WTC11 (cell line): ENCODE data around the gene PRPF6. TPM values are rescaled to one million over a fixed set of nuclear protein-coding genes. Genes with fewer than 3 reads are reported as not detected.

ENCODE experiments used
- ATAC-seq: fragments of 200-7000 bp; cut with Tn5 transposase; 2 replicates; pipeline ENCODE4 v1.10.0; 2021; ENCODE audit warnings: mild to moderate bottlenecking, moderate library complexity
- CTCF ChIA-PET: fragments of 300-600 bp; sonication (Branson Sonifier 250); formaldehyde crosslinking; loops from one replicate; lab custom pipeline; 2021; ENCODE audit warnings: antibody characterized with exemption; lab: Charles Lee
- POLR2A ChIA-PET: fragments of 350-600 bp; sonication (Branson Sonifier 250); formaldehyde crosslinking; loops from one replicate; lab custom pipeline; 2021; ENCODE audit warnings: antibody characterized with exemption; lab: Charles Lee
- DNase-seq: peaks from one replicate; pipeline ENCODE4 v3.0.0; 2021; ENCODE audit warnings: low spot score
- H3K27ac Mint-ChIP-seq: 2 replicates; pipeline ENCODE4 v1.8.0; 2021; ENCODE audit warnings: mixed read lengths
- H3K27me3 Mint-ChIP-seq: 2 replicates; pipeline ENCODE4 v1.8.0; 2021; ENCODE audit warnings: low read depth, mild to moderate bottlenecking, moderate library complexity, mixed read lengths
- H3K36me3 Mint-ChIP-seq: 2 replicates; pipeline ENCODE4 v1.8.0; 2021; ENCODE audit warnings: mixed read lengths
- H3K4me1 Mint-ChIP-seq: 2 replicates; pipeline ENCODE4 v1.8.0; 2022; ENCODE audit warnings: mixed read lengths
- H3K4me3 Mint-ChIP-seq: 2 replicates; pipeline ENCODE4 v1.8.0; 2021; ENCODE audit warnings: mild to moderate bottlenecking, moderate library complexity, mixed read lengths
- H3K9me3 Mint-ChIP-seq: 2 replicates; pipeline ENCODE4 v1.8.0; 2021; ENCODE audit warnings: mixed read lengths
- CREM ChIP-seq: sonication (generic); formaldehyde crosslinking; IDR thresholded peaks from 2 replicates; pipeline ENCODE4 v1.8.1; 2022; ENCODE audit warnings: mild to moderate bottlenecking, missing genetic modification reagents, moderate library complexity
- EMX1 ChIP-seq: fragments of 250-450 bp; sonication (Bioruptor Pico); IDR thresholded peaks from 2 replicates; pipeline ENCODE4 v1.8.0; 2021; ENCODE audit warnings: mild to moderate bottlenecking
- FOXP1 ChIP-seq: sonication (generic); formaldehyde crosslinking; IDR thresholded peaks from 2 replicates; pipeline ENCODE4 v1.8.0; 2022; ENCODE audit warnings: missing genetic modification reagents, mild to moderate bottlenecking, moderate library complexity, borderline replicate concordance
- GABPB1 ChIP-seq: sonication (generic); formaldehyde crosslinking; IDR thresholded peaks from 2 replicates; pipeline ENCODE4 v1.8.1; 2023; ENCODE audit warnings: mild to moderate bottlenecking, missing genetic modification reagents
- GTF2I ChIP-seq: fragments of 250-450 bp; sonication (Bioruptor Pico); conservative IDR thresholded peaks from 2 replicates; pipeline ENCODE4 v1.4.0; 2021; ENCODE audit warnings: mild to moderate bottlenecking
- HMGXB4 ChIP-seq: sonication (generic); formaldehyde crosslinking; IDR thresholded peaks from 2 replicates; pipeline ENCODE4 v1.8.1; 2023; ENCODE audit warnings: mild to moderate bottlenecking, moderate library complexity, missing genetic modification reagents
- MAX ChIP-seq: sonication (generic); formaldehyde crosslinking; IDR thresholded peaks from 2 replicates; pipeline ENCODE4 v1.8.0; 2022; ENCODE audit warnings: mild to moderate bottlenecking, missing genetic modification reagents
- NR1H2 ChIP-seq: sonication (generic); formaldehyde crosslinking; IDR thresholded peaks from 2 replicates; pipeline ENCODE4 v1.9.0; 2021; ENCODE audit warnings: mild to moderate bottlenecking, moderate library complexity, missing genetic modification reagents
- PRDM15 ChIP-seq: sonication (generic); formaldehyde crosslinking; IDR thresholded peaks from 2 replicates; pipeline ENCODE4 v1.8.0; 2022; ENCODE audit warnings: missing genetic modification reagents
- TP53 ChIP-seq: sonication (generic); formaldehyde crosslinking; IDR thresholded peaks from 2 replicates; pipeline ENCODE4 v1.8.1; 2023; ENCODE audit warnings: mild to moderate bottlenecking, missing genetic modification reagents
- ZBTB21 ChIP-seq: sonication (generic); formaldehyde crosslinking; IDR thresholded peaks from 2 replicates; pipeline ENCODE4 v1.8.1; 2023; ENCODE audit warnings: mild to moderate bottlenecking, missing genetic modification reagents, borderline replicate concordance
- ZNF263 ChIP-seq: sonication (generic); formaldehyde crosslinking; IDR thresholded peaks from 2 replicates; pipeline ENCODE4 v1.8.1; 2022; ENCODE audit warnings: low read depth, mild to moderate bottlenecking, moderate library complexity, missing genetic modification reagents
- total RNA-seq: library from RNA; stranded (reverse); gene quantifications from 3 replicates; pipeline ENCODE4 v1.2.3, GENCODE V29; 2021
- TF ChIP-seq, protein P1 (sequence below): fragments of 250-450 bp; sonication (Bioruptor Pico); conservative IDR thresholded peaks from 2 replicates; pipeline ENCODE4 v1.9.0; 2021; ENCODE audit warnings: mild to moderate bottlenecking
- TF ChIP-seq, protein P2 (sequence below): sonication (generic); formaldehyde crosslinking; IDR thresholded peaks from 2 replicates; pipeline ENCODE4 v1.8.1; 2022; ENCODE audit warnings: mild to moderate bottlenecking, moderate library complexity, missing genetic modification reagents
- TF ChIP-seq, protein P3 (sequence below): sonication (generic); formaldehyde crosslinking; IDR thresholded peaks from 2 replicates; pipeline ENCODE4 v1.8.0; 2022; ENCODE audit warnings: mild to moderate bottlenecking, missing genetic modification reagents

PRPF6 gene
- total RNA-seq, 1 experiment from 2014 or later: 79.4 TPM

DNA sequence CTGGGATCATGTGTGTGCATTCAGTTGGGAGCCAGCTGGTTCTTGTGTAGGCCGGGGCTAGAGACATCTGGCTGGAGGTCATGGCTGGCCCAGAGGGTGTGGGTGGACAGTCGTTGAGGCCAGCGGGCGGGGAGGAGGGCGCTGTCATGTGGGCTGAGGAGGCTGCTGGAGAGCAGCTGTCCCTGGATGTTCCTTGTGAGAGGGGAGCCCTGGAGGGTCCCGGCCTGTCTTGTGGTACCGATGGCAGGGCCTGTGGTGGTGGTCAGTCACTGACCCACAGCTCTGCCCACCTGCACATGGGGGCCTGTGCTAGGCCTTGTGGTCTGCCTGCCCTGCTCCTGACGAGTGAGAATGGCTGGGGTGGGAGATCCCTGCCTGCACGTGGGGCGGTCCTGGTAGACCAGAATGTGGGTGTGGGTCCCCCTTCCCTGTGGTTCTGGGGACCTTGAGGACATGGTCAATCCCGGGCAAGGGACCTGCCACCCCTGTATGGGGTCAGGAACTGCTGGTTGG lies 53.1 kb downstream of the PRPF6 start (continued):
- TF ChIP-seq ZBTB21 (CRISPR knock-in tag): no peak
- no peak for TF ChIP-seq NR1H2 (CRISPR knock-in tag)
- no peak for TF ChIP-seq GTF2I (CRISPR knock-in tag)

GRCh38 chr20:64035066-64035932 lies 54.4 kb downstream of the PRPF6 start:
- Mint-ChIP-seq H3K9me3 (no peaks in the 10 kb centered on the region), H3K4me1 (peaks cover 28% of the 10 kb centered on the region), H3K4me3 (no peak overlapping the region), H3K27me3 (peaks cover 15% of the 10 kb centered on the region), H3K27ac (peak overlapping the region; percentile 91; the same call in 1 of the 2 replicates), H3K36me3 (peaks cover 13% of the 10 kb centered on the region; the same call in 1 of the 2 replicates)
- no peak for DNase-seq
- TF ChIP-seq PRDM15 (no peak), FOXP1 (CRISPR knock-in tag) (peak; percentile 62; the same call in 1 of the 2 replicates), GTF2I (CRISPR knock-in tag) (no peak), HMGXB4 (0 out of 2 replicates have a peak, but pooled peaks have one; percentile 15)
- TF ChIP-seq, protein P1, sequence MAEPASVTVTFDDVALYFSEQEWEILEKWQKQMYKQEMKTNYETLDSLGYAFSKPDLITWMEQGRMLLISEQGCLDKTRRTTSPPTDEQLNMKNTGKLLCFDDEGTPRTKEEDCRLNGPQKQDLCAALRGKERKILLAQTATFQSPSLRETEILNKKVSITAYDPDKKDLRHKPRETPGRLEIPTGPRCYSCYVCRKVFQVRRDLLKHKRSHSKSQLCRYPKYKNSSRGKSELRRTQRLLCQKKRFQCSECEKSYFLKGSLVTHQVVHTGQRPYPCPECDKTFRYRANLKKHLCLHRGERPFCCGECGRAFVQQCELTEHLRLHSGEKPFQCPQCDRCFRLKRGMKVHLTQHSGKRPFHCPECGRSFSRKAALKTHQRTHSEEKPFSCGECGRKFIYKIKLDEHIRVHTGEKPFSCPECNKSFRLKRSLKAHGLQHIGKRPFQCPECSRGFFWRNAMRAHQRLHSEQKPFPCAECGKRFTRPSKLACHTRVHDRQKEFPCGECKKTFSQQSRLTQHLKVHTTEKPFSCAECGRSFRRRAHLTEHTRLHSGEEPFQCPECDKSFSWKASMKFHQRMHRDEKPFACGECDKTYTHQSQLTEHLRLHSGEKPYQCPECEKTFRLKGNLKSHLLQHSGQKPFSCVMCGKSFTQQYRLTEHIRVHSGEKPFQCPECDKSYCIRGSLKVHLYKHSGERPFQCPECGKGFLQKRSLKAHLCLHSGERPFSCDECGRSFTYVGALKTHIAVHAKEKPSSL (CRISPR knock-in tag): no peak
- ATAC-seq: no peak
- POLR2A ChIA-PET: no interaction called here
- CTCF ChIA-PET: interaction anchor here (0.7 to 6.1 kb wide), 5 partner anchors 11 to 84 kb away, joined by 3 to 51 read pairs (median 6); partner anchors contain the start of genes LKAAEAR1, PRPF6 and SAMD10

DNA sequence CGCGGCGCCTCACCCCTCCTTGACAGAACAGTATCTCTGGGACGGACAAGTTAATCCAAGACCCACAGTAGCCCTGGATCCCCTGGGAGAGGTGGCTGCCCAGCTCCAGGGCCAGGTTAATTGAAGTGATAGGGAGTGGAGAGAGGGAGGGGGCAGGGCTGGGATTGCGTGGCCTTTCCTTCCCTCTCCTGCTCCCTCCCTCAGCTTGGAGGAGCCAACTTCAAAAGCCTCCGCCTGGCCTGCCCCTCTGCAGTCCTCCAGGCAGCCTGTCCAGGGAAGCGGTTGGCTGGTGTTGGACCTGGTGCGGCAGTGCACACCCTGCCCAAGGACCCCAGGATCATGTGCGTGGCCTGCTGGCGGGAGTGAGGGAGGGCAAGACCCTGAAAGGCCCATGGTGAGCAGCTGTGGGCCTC lies 55.0 kb downstream of the PRPF6 start, which contains the start of gene C20orf204:
Gene C20orf204 (plus strand): TSS at position 250 of the 413 bp plus-strand sequence. CDS start 142 bp downstream, at position 392.
- ChIA-PET POLR2A (no interaction called here), CTCF (interaction anchor here (0.7 to 6.1 kb wide), 5 partner anchors 11 to 84 kb away, joined by 3 to 51 read pairs (median 6); partner anchors contain the start of genes LKAAEAR1, PRPF6 and SAMD10)
- Mint-ChIP-seq H3K9me3 (no peaks in the 10 kb centered on the region), H3K4me1 (peaks cover 28% of the 10 kb centered on the region), H3K27ac (peak within 1 kb of the TSS; percentile 91; the same call in 1 of the 2 replicates), H3K36me3 (peaks cover 9% of the 10 kb centered on the region; the same call in 1 of the 2 replicates), H3K27me3 (peaks cover 21% of the 10 kb centered on the region), H3K4me3 (no peak within 1 kb of the TSS)
- no peak for ATAC-seq
- DNase-seq: no peak
- TF ChIP-seq MAX (CRISPR knock-in tag): no peak
- no peak for TF ChIP-seq PRDM15
- TF ChIP-seq, protein P2, sequence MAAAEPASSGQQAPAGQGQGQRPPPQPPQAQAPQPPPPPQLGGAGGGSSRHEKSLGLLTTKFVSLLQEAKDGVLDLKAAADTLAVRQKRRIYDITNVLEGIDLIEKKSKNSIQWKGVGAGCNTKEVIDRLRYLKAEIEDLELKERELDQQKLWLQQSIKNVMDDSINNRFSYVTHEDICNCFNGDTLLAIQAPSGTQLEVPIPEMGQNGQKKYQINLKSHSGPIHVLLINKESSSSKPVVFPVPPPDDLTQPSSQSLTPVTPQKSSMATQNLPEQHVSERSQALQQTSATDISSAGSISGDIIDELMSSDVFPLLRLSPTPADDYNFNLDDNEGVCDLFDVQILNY (CRISPR knock-in tag): no peak
- TF ChIP-seq, protein P3, sequence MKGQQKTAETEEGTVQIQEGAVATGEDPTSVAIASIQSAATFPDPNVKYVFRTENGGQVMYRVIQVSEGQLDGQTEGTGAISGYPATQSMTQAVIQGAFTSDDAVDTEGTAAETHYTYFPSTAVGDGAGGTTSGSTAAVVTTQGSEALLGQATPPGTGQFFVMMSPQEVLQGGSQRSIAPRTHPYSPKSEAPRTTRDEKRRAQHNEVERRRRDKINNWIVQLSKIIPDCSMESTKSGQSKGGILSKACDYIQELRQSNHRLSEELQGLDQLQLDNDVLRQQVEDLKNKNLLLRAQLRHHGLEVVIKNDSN: no peak
- no peak for TF ChIP-seq EMX1 (CRISPR knock-in tag)
- TF ChIP-seq ZNF263 (CRISPR knock-in tag): no peak
- peak; percentile 69 for TF ChIP-seq TP53 (CRISPR knock-in tag)
- TF ChIP-seq GABPB1 (CRISPR knock-in tag): peak; percentile 92
- no peak for TF ChIP-seq CREM (CRISPR knock-in tag)
